ACC112 (cell line): ENCODE data around the gene NAV3.

Experiments
- H2AFZ ChIP-seq: fragments of 200-600 bp; sonication (generic); one replicate; pipeline ENCODE4 v1.6.0; 2017; ENCODE audit warnings: antibody characterized with exemption, low read length; ENCODE audit not compliant: unreplicated experiment
- H3K27ac ChIP-seq: fragments of 200-600 bp; sonication (generic); 2 replicates; pipeline ENCODE4 v1.5.1; 2014; ENCODE audit warnings: low read depth, mild to moderate bottlenecking, antibody characterized with exemption, low read length, moderate library complexity
- H3K27me3 ChIP-seq: fragments of 200-600 bp; sonication (generic); 2 replicates; pipeline ENCODE4 v1.6.1; 2014; ENCODE audit warnings: mild to moderate bottlenecking, antibody characterized with exemption, low read length, moderate library complexity, mixed read lengths; ENCODE audit not compliant: insufficient read depth
- H3K36me3 ChIP-seq: fragments of 200-600 bp; sonication (generic); 2 replicates; pipeline ENCODE4 v1.6.1; 2016; ENCODE audit warnings: mild to moderate bottlenecking, antibody characterized with exemption, low read length, moderate library complexity, mixed read lengths; ENCODE audit not compliant: insufficient read depth
- H3K4me1 ChIP-seq: fragments of 200-600 bp; sonication (generic); one replicate; pipeline ENCODE4 v1.6.1; 2016; ENCODE audit warnings: low read length, mixed read lengths; ENCODE audit not compliant: insufficient read depth, unreplicated experiment, control insufficient read depth
- H3K4me3 ChIP-seq: fragments of 200-600 bp; sonication (generic); 2 replicates; pipeline ENCODE4 v1.5.1; 2014; ENCODE audit warnings: mild to moderate bottlenecking, low read depth, low read length
- H3K79me2 ChIP-seq: fragments of 200-600 bp; sonication (generic); one replicate; pipeline ENCODE4 v1.6.0; 2016; ENCODE audit warnings: low read length; ENCODE audit not compliant: control insufficient read depth, unreplicated experiment, insufficient read depth

NAV3 gene

GRCh38 chr12:78081590-78082314 is 251.1 kb downstream of the NAV3 start:
- Histone ChIP-seq H3K27ac (no peak overlapping the region), H3K4me3 (no peak overlapping the region), H3K79me2 (no peaks in the 10 kb centered on the region), H3K27me3 (no peaks in the 10 kb centered on the region), H3K36me3 (0 out of 2 replicates have a peak, but pooled peaks cover 3% of the 10 kb centered on the region), H2AFZ (no peak overlapping the region), H3K4me1 (peaks cover 18% of the 10 kb centered on the region)

- Histone ChIP-seq H3K4me1 (peaks cover 27% of the 10 kb centered on the region), H3K36me3 (peaks cover 4% of the 10 kb centered on the region; the same call in 1 of the 2 replicates), H2AFZ (peak overlapping the region; percentile 16), H3K79me2 (peaks cover 9% of the 10 kb centered on the region), H3K27ac (peak overlapping the region; percentile 59), H3K27me3 (no peaks in the 10 kb centered on the region), H3K4me3 (peak overlapping the region; percentile 22; the same call in 1 of the 2 replicates)
These were observed 255.0 kb downstream of the NAV3 start for GRCh38 chr12:78085542-78086182.

- Histone ChIP-seq H3K79me2 (peaks cover 9% of the 10 kb centered on the region), H3K27ac (peak overlapping the region; percentile 20), H3K27me3 (no peaks in the 10 kb centered on the region), H3K4me3 (no peak overlapping the region), H2AFZ (peak overlapping the region; percentile 25), H3K36me3 (peaks cover 4% of the 10 kb centered on the region; the same call in 1 of the 2 replicates), H3K4me1 (peaks cover 27% of the 10 kb centered on the region)
These were observed 256.1 kb downstream of the NAV3 start for GRCh38 chr12:78086553-78087362.

- H3K27ac ChIP-seq: peak overlapping the region; percentile 20
- no peaks in the 10 kb centered on the region for H3K27me3 ChIP-seq
- H3K36me3 ChIP-seq: peaks cover 4% of the 10 kb centered on the region; the same call in 1 of the 2 replicates
- H2AFZ ChIP-seq: peak overlapping the region; percentile 25
- H3K79me2 ChIP-seq: peaks cover 9% of the 10 kb centered on the region
- no peak overlapping the region for H3K4me3 ChIP-seq
- H3K4me1 ChIP-seq: peaks cover 27% of the 10 kb centered on the region
These were observed 256.6 kb downstream of the NAV3 start for GRCh38 chr12:78087363-78087675.

GRCh38 chr12:78088391-78088832 is 257.7 kb downstream of the NAV3 start:
- H3K4me1 ChIP-seq: peaks cover 27% of the 10 kb centered on the region
- peaks cover 4% of the 10 kb centered on the region; the same call in 1 of the 2 replicates for H3K36me3 ChIP-seq
- no peaks in the 10 kb centered on the region for H3K27me3 ChIP-seq
- H3K79me2 ChIP-seq: peaks cover 9% of the 10 kb centered on the region
- peak overlapping the region; percentile 24 for H2AFZ ChIP-seq
- peak overlapping the region; percentile 61 for H3K4me3 ChIP-seq
- peak overlapping the region; percentile 30 for H3K27ac ChIP-seq

GRCh38 chr12:78090266-78090665 is 259.6 kb downstream of the NAV3 start:
- peaks cover 9% of the 10 kb centered on the region for H3K79me2 ChIP-seq
- H3K27me3 ChIP-seq: no peaks in the 10 kb centered on the region
- peaks cover 4% of the 10 kb centered on the region; the same call in 1 of the 2 replicates for H3K36me3 ChIP-seq
- no peak overlapping the region for H2AFZ ChIP-seq
- H3K4me1 ChIP-seq: peaks cover 24% of the 10 kb centered on the region
- H3K4me3 ChIP-seq: no peak overlapping the region
- no peak overlapping the region for H3K27ac ChIP-seq

GRCh38 chr12:78095623-78096022 is 264.9 kb downstream of the NAV3 start:
- no peak overlapping the region for H3K27ac ChIP-seq
- H3K4me1 ChIP-seq: peaks cover 5% of the 10 kb centered on the region
- H3K27me3 ChIP-seq: no peaks in the 10 kb centered on the region
- H3K36me3 ChIP-seq: no peaks in the 10 kb centered on the region
- H2AFZ ChIP-seq: no peak overlapping the region
- H3K4me3 ChIP-seq: no peak overlapping the region
- peaks cover 6% of the 10 kb centered on the region for H3K79me2 ChIP-seq

GRCh38 chr12:78096909-78097597 is 266.4 kb downstream of the NAV3 start:
- Histone ChIP-seq H3K79me2 (peaks cover 6% of the 10 kb centered on the region), H3K4me3 (no peak overlapping the region), H3K4me1 (peaks cover 5% of the 10 kb centered on the region), H3K36me3 (0 out of 2 replicates have a peak, but pooled peaks cover 2% of the 10 kb centered on the region), H2AFZ (no peak overlapping the region), H3K27ac (no peak overlapping the region), H3K27me3 (no peaks in the 10 kb centered on the region)

GRCh38 chr12:78099806-78100205 is 269.1 kb downstream of the NAV3 start:
- H3K79me2 ChIP-seq: peaks cover 6% of the 10 kb centered on the region
- H3K27ac ChIP-seq: no peak overlapping the region
- peaks cover 5% of the 10 kb centered on the region for H3K4me1 ChIP-seq
- 0 out of 2 replicates have a peak, but pooled peaks cover 5% of the 10 kb centered on the region for H3K36me3 ChIP-seq
- no peak overlapping the region for H2AFZ ChIP-seq
- no peak overlapping the region for H3K4me3 ChIP-seq
- H3K27me3 ChIP-seq: no peaks in the 10 kb centered on the region
